ENCODE data around the gene TNNC2. TPM values are rescaled to one million over a fixed set of nuclear protein-coding genes. Genes with fewer than 3 reads are reported as not detected.
A peak's percentile ranks its signal among the peaks of the same experiment; 100 is the strongest.

The TNNC2 gene
- total and polyA plus RNA-seq, 2 of the 13 experiments (the other 11 are each of a cell fraction or from before 2014, with no cell fraction given), result 1.8 to 4.7 TPM

DNA sequence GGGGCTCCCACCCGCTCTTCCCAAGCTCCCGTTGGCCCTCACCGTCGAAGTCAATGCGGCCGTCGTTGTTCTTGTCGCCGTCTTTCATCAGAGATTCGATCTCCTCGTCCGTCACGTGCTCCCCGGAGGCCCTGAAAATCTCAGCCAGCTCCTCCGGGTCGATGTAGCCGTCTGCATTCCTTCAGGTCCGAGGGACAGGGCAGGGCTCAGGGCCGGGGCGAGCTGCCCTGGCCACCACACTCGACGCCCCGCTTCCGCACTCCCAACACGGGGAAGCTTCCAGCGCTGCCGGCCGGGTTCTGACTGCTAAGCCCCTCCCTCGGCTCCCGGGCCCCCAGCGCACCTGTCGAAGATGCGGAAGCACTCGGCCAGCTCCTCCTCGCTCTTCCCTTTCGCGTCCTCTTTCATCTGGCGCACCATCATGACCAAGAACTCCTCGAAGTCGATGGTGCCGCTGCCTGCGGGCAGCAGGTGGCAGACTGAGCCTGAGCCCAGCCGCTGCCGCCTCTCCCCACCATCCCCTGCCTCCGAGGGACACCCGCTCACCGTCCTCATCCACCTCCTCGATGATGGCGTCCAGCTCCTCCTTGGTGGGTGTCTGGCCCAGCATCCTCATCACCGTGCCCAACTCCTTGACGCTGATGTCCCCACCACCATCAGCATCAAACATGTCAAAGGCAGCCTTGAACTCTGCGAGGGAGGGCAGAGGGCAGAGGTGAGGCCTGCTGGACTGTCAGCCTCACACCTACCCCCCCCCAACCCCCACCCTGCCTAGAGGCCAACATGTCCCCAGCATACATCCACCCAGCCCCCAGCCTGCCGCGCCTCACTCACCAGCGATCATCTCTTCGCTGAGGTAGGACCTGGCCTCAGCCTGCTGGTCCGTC, 2.9 kb downstream of the TNNC2 start (continued):
- TF ChIP-seq ARID5B (CRISPR knock-in tag; IDR thresholded peaks at IDR 0.05), result 0 out of 2 replicates have a peak, but pooled peaks have one; percentile 15
- TF ChIP-seq, protein P1, sequence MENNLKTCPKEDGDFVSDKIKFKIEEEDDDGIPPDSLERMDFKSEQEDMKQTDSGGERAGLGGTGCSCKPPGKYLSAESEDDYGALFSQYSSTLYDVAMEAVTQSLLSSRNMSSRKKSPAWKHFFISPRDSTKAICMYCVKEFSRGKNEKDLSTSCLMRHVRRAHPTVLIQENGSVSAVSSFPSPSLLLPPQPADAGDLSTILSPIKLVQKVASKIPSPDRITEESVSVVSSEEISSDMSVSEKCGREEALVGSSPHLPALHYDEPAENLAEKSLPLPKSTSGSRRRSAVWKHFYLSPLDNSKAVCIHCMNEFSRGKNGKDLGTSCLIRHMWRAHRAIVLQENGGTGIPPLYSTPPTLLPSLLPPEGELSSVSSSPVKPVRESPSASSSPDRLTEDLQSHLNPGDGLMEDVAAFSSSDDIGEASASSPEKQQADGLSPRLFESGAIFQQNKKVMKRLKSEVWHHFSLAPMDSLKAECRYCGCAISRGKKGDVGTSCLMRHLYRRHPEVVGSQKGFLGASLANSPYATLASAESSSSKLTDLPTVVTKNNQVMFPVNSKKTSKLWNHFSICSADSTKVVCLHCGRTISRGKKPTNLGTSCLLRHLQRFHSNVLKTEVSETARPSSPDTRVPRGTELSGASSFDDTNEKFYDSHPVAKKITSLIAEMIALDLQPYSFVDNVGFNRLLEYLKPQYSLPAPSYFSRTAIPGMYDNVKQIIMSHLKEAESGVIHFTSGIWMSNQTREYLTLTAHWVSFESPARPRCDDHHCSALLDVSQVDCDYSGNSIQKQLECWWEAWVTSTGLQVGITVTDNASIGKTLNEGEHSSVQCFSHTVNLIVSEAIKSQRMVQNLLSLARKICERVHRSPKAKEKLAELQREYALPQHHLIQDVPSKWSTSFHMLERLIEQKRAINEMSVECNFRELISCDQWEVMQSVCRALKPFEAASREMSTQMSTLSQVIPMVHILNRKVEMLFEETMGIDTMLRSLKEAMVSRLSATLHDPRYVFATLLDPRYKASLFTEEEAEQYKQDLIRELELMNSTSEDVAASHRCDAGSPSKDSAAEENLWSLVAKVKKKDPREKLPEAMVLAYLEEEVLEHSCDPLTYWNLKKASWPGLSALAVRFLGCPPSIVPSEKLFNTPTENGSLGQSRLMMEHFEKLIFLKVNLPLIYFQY (CRISPR knock-in tag; IDR thresholded peaks at IDR 0.05; ENCODE audit: borderline replicate concordance), result no peak
- TF ChIP-seq BRD4 (CRISPR knock-in tag; IDR thresholded peaks at IDR 0.05), result 0 out of 2 replicates have a peak, but pooled peaks have one; percentile 16
- 0 out of 2 replicates have a peak, but pooled peaks have one; percentile 48 for TF ChIP-seq ZBTB26 (CRISPR knock-in tag; IDR thresholded peaks at IDR 0.05; ENCODE audit: borderline replicate concordance)
- no peak for TF ChIP-seq ZNF326 (CRISPR knock-in tag; IDR thresholded peaks at IDR 0.05; ENCODE audit: borderline replicate concordance)
- TF ChIP-seq ZNF768 (CRISPR knock-in tag; IDR thresholded peaks at IDR 0.05), result peak; percentile 13; the same call in 1 of the 2 replicates
- no peak for TF ChIP-seq ZNF318 (CRISPR knock-in tag; IDR thresholded peaks at IDR 0.05)
